Esophagus muscularis mucosa (tissue), 4 donors: Measurements from ENCODE around the gene EHBP1. TPM values are rescaled to one million over a fixed set of nuclear protein-coding genes. Genes with fewer than 3 reads are reported as not detected.

Experiments
- DNase-seq: peaks from one replicate; pipeline ENCODE4 v3.0.0-alpha.2; 2017; ENCODE audit errors: extremely low spot score
- H3K27ac ChIP-seq, 4 donors: fragments of 200-600 bp; sonication (generic); replicated peaks in 1 of 4; 1 replicate in 3 of 4; 2 replicates in 1 of 4; pipeline ENCODE4 v1.5.1; 2016 to 2019; ENCODE audit warnings: mild to moderate bottlenecking in 1 of 4
- H3K27me3 ChIP-seq, 4 donors: fragments of 200-600 bp; sonication (generic); one replicate each; pipeline versions ENCODE4 v1.5.1 to v1.6.0; 2016 to 2019
- H3K36me3 ChIP-seq, 4 donors: fragments of 200-600 bp; sonication (generic); one replicate each; pipeline ENCODE4 v1.5.1; 2016 to 2019
- H3K4me1 ChIP-seq, 4 donors: fragments of 200-600 bp; sonication (generic); one replicate each; pipeline ENCODE4 v1.5.1; 2016 to 2019
- H3K4me3 ChIP-seq, 4 donors: fragments of 200-600 bp; sonication (generic); 1 replicate in 2 of 4; 2 replicates in 2 of 4; pipeline ENCODE4 v1.5.1; 2016 to 2019; ENCODE audit warnings: mild to moderate bottlenecking in 4 of 4, moderate library complexity in 1 of 4
- H3K9me3 ChIP-seq, 4 donors: fragments of 200-600 bp; sonication (generic); 1 replicate in 3 of 4; 2 replicates in 1 of 4; pipeline ENCODE4 v1.5.1; 2016 to 2019
- CTCF ChIP-seq, 3 experiments: fragments of 200-600 bp in 2 of 3; fragments of 450-650 bp in 1 of 3; sonication (generic) in 2 of 3; IDR thresholded peaks; one replicate each; pipeline ENCODE4 v1.5.1; 2017 to 2019; ENCODE audit warnings: antibody characterized with exemption in 3 of 3, mild to moderate bottlenecking in 2 of 3, moderate library complexity in 1 of 3
- EP300 ChIP-seq: sonication (generic); formaldehyde crosslinking; IDR thresholded peaks from one replicate; pipeline ENCODE4 v1.6.1; 2017; ENCODE audit warnings: antibody characterized with exemption
- POLR2A ChIP-seq: fragments of 450-650 bp; IDR thresholded peaks from one replicate; pipeline ENCODE4 v1.6.1; 2017; ENCODE audit warnings: antibody characterized with exemption, moderate library complexity, mild to moderate bottlenecking, low read depth
- POLR2AphosphoS5 ChIP-seq, 2 donors: sonication (generic); formaldehyde crosslinking; IDR thresholded peaks; one replicate each; pipeline ENCODE4 v1.6.1; 2017; ENCODE audit warnings: antibody characterized with exemption in 2 of 2
- WGBS: methylation state at CpG from one replicate; pipeline ENCODE4 v1.1.5; 2018; 5-methylcytosine and 5-hydroxymethylcytosine counted together
- intact Hi-C: fragments of 100-400 bp; cut with DNase I; formaldehyde crosslinking; loops from one replicate; pipeline ENCODE4 v1.15.1; 2023
- total RNA-seq, 4 donors: library from RNA; depleted of rRNA; stranded (reverse); fragments of >200 nt; gene quantifications; one replicate each; pipeline versions ENCODE4 v1.1.0 to v1.2.1, GENCODE V29; 2016

Gene EHBP1
- total RNA-seq, 4 donors from 2014 or later = 103 to 199 (median 151) TPM

DNA sequence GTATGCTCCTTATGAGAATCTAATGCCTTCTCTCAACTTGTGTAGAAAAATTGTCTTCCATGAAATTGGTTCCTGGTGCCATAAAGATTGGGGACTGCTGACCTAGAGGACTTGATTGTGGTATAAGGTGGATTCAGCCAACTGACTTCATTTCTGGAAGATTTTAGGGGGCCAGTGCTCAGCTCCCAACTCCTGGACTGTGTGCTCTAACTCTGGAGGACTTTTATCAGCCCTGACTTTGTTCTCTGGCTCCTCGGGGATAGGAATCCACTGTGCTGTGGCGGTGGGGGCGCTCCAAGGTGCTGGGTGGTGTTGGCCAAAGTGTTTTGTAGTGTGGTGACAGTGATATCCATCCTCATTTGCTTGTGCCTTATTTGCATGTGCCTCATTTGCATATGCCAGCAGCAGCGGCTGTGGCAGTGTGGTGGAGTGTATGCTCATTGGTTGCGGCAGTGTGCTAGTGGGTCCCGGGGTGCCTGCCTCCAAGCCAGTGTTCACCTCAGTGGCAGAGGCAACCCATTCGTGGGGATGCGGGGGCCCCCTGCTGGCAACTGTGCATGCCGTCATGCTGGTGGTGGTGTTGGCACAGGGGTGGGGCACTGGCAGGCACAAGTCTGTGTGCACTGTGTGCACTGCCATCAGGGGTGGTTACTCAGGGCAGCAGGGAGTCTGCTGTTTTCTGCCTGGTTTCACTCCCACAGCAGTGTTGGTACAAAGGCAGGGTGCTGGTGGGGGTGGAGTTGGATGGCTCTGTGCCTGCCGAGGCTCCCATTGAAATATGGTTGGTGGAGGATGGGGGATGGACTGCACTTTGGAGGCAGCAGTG lies 19.6 kb downstream of the EHBP1 start:
- Histone ChIP-seq H3K27me3 (no peaks in the 10 kb centered on the region), H3K4me3 (peak overlapping the region in 1 of 4 donors; percentile 6), H3K27ac (peak overlapping the region; percentile 36 to 71 (median 52)), H3K36me3 (no peaks in the 10 kb centered on the region), H3K9me3 (peaks cover 0 to 4% (median 0%) of the 10 kb centered on the region in 4 donors), H3K4me1 (peaks cover 20 to 69% (median 51%) of the 10 kb centered on the region in 4 donors)
- TF ChIP-seq CTCF (IDR thresholded peaks at IDR 0.05) = peak in 1 of 3 experiments; percentile 6
- no peak for TF ChIP-seq EP300
- intact Hi-C loops = no loop called here
- WGBS = 93% methylated on average over 9 of the region's 10 CpGs
- no peak for DNase-seq

DNA sequence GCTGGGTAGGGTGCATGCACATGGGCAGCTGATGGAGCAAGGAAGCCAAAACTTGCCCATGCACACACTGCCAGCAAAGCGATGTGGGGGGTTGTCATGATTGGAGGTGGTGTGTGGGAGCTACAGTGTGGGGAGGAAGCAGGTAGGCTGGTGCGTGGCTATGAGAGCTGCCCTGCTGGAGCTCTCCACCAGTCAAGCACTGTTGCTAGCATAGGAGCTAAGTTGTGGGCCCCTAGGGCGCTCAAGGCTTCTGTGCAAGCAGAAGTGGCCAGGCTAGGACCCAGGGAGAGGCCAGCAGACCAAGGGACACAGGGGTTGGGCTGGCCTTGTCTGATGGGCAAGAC lies 20.2 kb downstream of the EHBP1 start:
- no peak for DNase-seq
- Histone ChIP-seq H3K9me3 (peaks cover 0 to 4% (median 0%) of the 10 kb centered on the region in 4 donors), H3K36me3 (no peaks in the 10 kb centered on the region), H3K4me3 (no peak overlapping the region), H3K27me3 (no peaks in the 10 kb centered on the region), H3K27ac (no peak overlapping the region), H3K4me1 (peaks cover 20 to 64% (median 48%) of the 10 kb centered on the region in 4 donors)
- 100% methylated on average over 2 of the region's 3 CpGs for WGBS
- TF ChIP-seq EP300 = no peak
- no peak for TF ChIP-seq POLR2A
- TF ChIP-seq CTCF (IDR thresholded peaks at IDR 0.05) = no peak
- TF ChIP-seq POLR2AphosphoS5 (IDR thresholded peaks at IDR 0.05) = no peak
- intact Hi-C loops = no loop called here

- H3K4me3 ChIP-seq = no peak overlapping the region
- 95% methylated on average over 2 of the region's 2 CpGs for WGBS
- TF ChIP-seq POLR2AphosphoS5 (IDR thresholded peaks at IDR 0.05) = no peak
- TF ChIP-seq POLR2A = no peak
- no peak for TF ChIP-seq CTCF (IDR thresholded peaks at IDR 0.05)
- no peak for TF ChIP-seq EP300
- peaks cover 0 to 16% (median 5%) of the 10 kb centered on the region in 4 donors for H3K9me3 ChIP-seq
- H3K4me1 ChIP-seq = peaks cover 20 to 55% (median 42%) of the 10 kb centered on the region in 4 donors
- H3K27me3 ChIP-seq = no peaks in the 10 kb centered on the region
- H3K36me3 ChIP-seq = no peaks in the 10 kb centered on the region
- H3K27ac ChIP-seq = no peak overlapping the region
- no peak for DNase-seq
- intact Hi-C loops = no loop called here
Measured at GRCh38 chr2:62727259-62727867, 21.9 kb downstream of the EHBP1 start.

DNA sequence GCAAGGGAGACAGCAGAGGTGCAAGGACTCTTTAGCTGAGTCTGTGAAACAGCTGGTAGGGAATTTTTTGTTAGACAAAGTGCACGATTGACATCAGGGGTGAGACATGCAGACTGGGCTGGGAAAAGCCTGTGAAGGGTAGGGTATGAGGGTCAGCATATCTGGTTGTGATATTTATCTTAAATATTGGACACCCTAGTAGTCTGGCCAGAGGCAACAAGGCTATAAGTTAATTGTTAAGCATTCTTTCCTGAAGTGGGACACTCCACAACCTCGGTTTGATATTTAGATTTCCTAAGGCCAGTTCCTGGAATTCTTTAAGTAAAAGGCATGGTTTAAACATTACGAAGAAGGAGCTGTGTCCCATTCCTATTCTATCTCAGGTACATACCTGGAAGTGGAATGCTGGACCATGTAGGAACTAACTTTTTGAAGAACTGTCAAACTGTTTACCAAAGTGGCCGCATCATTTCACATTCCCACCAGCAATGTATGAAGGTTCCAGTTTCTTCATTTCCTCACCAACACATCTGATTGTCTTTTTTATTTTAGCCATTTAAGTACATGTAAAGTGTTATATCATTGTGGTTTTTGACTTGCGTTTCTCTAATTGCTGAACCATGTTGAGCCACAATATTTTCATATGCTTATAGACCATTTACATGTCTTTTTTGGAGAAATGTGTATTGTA lies 22.5 kb downstream of the EHBP1 start:
- intact Hi-C loops = no loop called here
- Histone ChIP-seq H3K4me1 (peaks cover 20 to 55% (median 42%) of the 10 kb centered on the region in 4 donors), H3K27me3 (no peaks in the 10 kb centered on the region), H3K27ac (no peak overlapping the region), H3K4me3 (no peak overlapping the region), H3K36me3 (no peaks in the 10 kb centered on the region), H3K9me3 (peaks cover 0 to 17% (median 5%) of the 10 kb centered on the region in 4 donors)
- WGBS = 63% methylated on average over 5 of the region's 5 CpGs
- no peak for DNase-seq
- TF ChIP-seq EP300 (no peak), CTCF (IDR thresholded peaks at IDR 0.05) (no peak), POLR2A (no peak), POLR2AphosphoS5 (IDR thresholded peaks at IDR 0.05) (no peak)
